Measurements from ENCODE around the gene OTOG. TPM values are rescaled to one million over a fixed set of nuclear protein-coding genes. Genes with fewer than 3 reads are reported as not detected.

Gene OTOG
- total RNA-seq, 1 experiment from 2014 or later, result 0.35 TPM

DNA sequence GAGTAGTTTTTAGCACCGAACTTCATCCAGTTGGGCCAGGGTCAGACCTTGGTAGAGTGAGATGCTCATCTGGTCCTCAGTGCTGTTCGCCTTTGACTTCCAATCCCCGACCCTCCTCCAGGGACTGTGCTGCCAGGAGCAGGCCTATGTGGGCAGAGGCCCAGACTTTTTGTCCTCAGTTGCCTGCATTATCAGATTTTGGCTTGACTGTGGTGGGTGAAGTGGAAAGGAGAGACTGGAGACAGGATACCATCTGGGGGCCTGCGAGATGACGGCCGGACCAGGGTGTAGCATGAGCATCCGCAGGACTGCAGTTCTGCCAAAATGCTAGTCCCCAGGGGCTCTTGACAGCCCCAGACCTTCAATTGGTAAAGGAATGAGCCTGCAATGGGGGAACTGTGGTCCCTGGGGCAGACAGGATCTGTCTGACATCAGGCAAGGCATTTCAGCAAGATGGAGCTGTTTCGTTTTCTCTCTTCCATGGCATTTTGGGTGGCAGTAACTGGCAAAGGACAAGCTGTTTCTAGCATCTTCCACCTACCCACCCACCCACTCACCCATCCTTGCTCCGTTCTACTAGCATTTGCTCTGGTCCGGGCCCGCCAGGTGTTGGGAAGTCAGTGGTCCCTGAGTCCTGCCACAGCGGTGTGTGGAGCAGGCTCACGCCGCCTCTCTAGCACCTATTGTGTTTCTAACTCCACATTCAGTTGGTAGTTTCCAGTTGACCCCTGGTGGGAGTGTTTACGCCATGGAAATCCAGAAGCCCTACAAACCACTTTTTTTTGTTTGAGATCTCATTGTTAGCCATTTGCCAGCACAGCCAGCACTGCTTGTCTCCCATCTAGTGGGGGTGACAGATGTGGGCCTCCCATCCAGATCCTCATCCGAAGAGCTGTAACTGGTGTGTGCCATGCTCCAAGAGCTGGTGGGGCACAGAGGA lies 53.5 kb downstream of the OTOG start:
- no CpG with 5 or more reads among the region's 16 CpGs for WGBS (ENCODE audit: extremely low coverage, insufficient read length, low lambda C conversion rate)
- H3K23ac ChIP-seq (ENCODE audit: insufficient read length, low read depth, low read length), result no peak overlapping the region
- no peak overlapping the region for H3K27ac Mint-ChIP-seq

More for the DNA sequence above, 53.5 kb downstream of the OTOG start:
- Histone ChIP-seq H2AFZ (ENCODE audit: low read length) (no peak overlapping the region), H3K4me1 (ENCODE audit: insufficient read depth, low read length) (no peaks in the 10 kb centered on the region), H3K9me3 (ENCODE audit: control insufficient read depth, low read depth, low read length) (no peaks in the 10 kb centered on the region), H2BK15ac (ENCODE audit: low read depth, low read length) (no peak overlapping the region), H2BK12ac (ENCODE audit: insufficient read length, low read depth, low read length) (no peak overlapping the region), H3K79me2 (ENCODE audit: insufficient read depth, low read length) (no peaks in the 10 kb centered on the region), H3K18ac (ENCODE audit: insufficient read length, low read depth, low read length) (no peak overlapping the region), H3K23me2 (ENCODE audit: insufficient read length, low read depth, low read length, poor library complexity, severe bottlenecking) (no peaks in the 10 kb centered on the region), H3K27ac (ENCODE audit: insufficient read length, low read depth, low read length) (no peak overlapping the region), H3K14ac (ENCODE audit: insufficient read depth, low read length) (no peak overlapping the region; the same call in 1 of the 2 replicates), H3K27me3 (ENCODE audit: insufficient read depth, low read length) (no peaks in the 10 kb centered on the region), H2BK20ac (ENCODE audit: low read depth, low read length, poor library complexity, severe bottlenecking) (no peak overlapping the region), H3K4ac (ENCODE audit: low read depth, low read length) (no peak overlapping the region), H2BK5ac (ENCODE audit: insufficient read length, low read length) (no peak overlapping the region), H4K8ac (replicated peaks; ENCODE audit: insufficient read length, low read depth, low read length) (no peak overlapping the region), H4K5ac (ENCODE audit: insufficient read length, low read depth, low read length) (no peak overlapping the region), H3T11ph (ENCODE audit: low read length) (no peak overlapping the region), H4K20me1 (ENCODE audit: control insufficient read depth, insufficient read depth, insufficient read length) (peaks cover 2% of the 10 kb centered on the region), H2AK5ac (ENCODE audit: insufficient read length, low read length) (no peak overlapping the region), H2BK120ac (ENCODE audit: low read depth, low read length, poor library complexity, severe bottlenecking) (no peak overlapping the region), H3K9ac (ENCODE audit: extremely low read depth, insufficient read length, low read length) (no peak overlapping the region), H4K91ac (ENCODE audit: insufficient read length, low read depth, low read length) (no peak overlapping the region), H3K56ac (ENCODE audit: insufficient read length, low read depth, low read length) (no peak overlapping the region), H3K4me2 (ENCODE audit: insufficient read depth, insufficient read length, low read length) (no peak overlapping the region), H3K79me1 (ENCODE audit: insufficient read depth, low read depth, low read length, poor library complexity, severe bottlenecking) (no peaks in the 10 kb centered on the region)
- TF ChIP-seq, protein P1, sequence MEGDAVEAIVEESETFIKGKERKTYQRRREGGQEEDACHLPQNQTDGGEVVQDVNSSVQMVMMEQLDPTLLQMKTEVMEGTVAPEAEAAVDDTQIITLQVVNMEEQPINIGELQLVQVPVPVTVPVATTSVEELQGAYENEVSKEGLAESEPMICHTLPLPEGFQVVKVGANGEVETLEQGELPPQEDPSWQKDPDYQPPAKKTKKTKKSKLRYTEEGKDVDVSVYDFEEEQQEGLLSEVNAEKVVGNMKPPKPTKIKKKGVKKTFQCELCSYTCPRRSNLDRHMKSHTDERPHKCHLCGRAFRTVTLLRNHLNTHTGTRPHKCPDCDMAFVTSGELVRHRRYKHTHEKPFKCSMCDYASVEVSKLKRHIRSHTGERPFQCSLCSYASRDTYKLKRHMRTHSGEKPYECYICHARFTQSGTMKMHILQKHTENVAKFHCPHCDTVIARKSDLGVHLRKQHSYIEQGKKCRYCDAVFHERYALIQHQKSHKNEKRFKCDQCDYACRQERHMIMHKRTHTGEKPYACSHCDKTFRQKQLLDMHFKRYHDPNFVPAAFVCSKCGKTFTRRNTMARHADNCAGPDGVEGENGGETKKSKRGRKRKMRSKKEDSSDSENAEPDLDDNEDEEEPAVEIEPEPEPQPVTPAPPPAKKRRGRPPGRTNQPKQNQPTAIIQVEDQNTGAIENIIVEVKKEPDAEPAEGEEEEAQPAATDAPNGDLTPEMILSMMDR (conservative IDR thresholded peaks at IDR 0.05), result no peak
- Mint-ChIP-seq H3K4me1 (peaks cover 10 to 29% of the 10 kb centered on the region in 2 experiments), H3K9me3 (no peaks in the 10 kb centered on the region), H3K4me3 (peak overlapping the region in 1 of 2 experiments; percentile 13; a peak in 2 of 5 replicates), H3K27me3 (ENCODE audit: low read depth) (peaks cover 44% of the 10 kb centered on the region), H3K36me3 (ENCODE audit: insufficient read depth in 1 of 3, low read depth in 3 of 3) (no peaks in the 10 kb centered on the region)
- no peak for DNase-seq
